ENCODE data around the gene MTHFR. TPM values are rescaled to one million over a fixed set of nuclear protein-coding genes. Genes with fewer than 3 reads are reported as not detected.

Gene MTHFR
- total RNA-seq, 1 donor from 2014 or later: 43.3 TPM

- Histone ChIP-seq H3K9ac (ENCODE audit: low read depth in 1 of 3, low read length in 3 of 3) (no peak within 1 kb of the TSS), H3K27ac (ENCODE audit: low read depth, low read length) (no peak within 1 kb of the TSS), H3K36me3 (ENCODE audit: control insufficient read depth in 3 of 3, insufficient read depth in 3 of 3, low read length in 3 of 3) (no peaks in the 10 kb centered on the region), H3K27me3 (ENCODE audit: control insufficient read depth in 3 of 3, insufficient read depth in 3 of 3, low read length in 3 of 3) (peaks cover 15 to 26% (median 24%) of the 10 kb centered on the region in 3 donors), H3K9me3 (ENCODE audit: control insufficient read depth in 3 of 3, low read length in 3 of 3) (no peaks in the 10 kb centered on the region), H3K4me1 (ENCODE audit: control insufficient read depth in 3 of 3, insufficient read depth in 3 of 3, low read length in 3 of 3) (peaks cover 0 to 4% (median 3%) of the 10 kb centered on the region in 3 donors), H3K4me3 (ENCODE audit: low read length in 3 of 3) (no peak within 1 kb of the TSS)
Observed at GRCh38 chr1:11761988-11762406, 43.8 kb downstream of the MTHFR start, which contains the start of gene C1orf167. TSS of gene C1orf167 (plus strand) at chr1:11762193. CDS start at chr1:11764401, 2,208 bp downstream.

GRCh38 chr1:11761285-11761684 is 44.5 kb downstream of the MTHFR start:
- peaks cover 15 to 26% (median 24%) of the 10 kb centered on the region in 3 donors for H3K27me3 ChIP-seq (ENCODE audit: control insufficient read depth in 3 of 3, insufficient read depth in 3 of 3, low read length in 3 of 3)
- H3K9me3 ChIP-seq (ENCODE audit: control insufficient read depth in 3 of 3, low read length in 3 of 3): no peaks in the 10 kb centered on the region
- no peaks in the 10 kb centered on the region for H3K36me3 ChIP-seq (ENCODE audit: control insufficient read depth in 3 of 3, insufficient read depth in 3 of 3, low read length in 3 of 3)
- H3K4me3 ChIP-seq (ENCODE audit: low read length in 3 of 3): no peak overlapping the region
- peaks cover 0 to 4% (median 3%) of the 10 kb centered on the region in 3 donors for H3K4me1 ChIP-seq (ENCODE audit: control insufficient read depth in 3 of 3, insufficient read depth in 3 of 3, low read length in 3 of 3)
- H3K9ac ChIP-seq (ENCODE audit: low read depth in 1 of 3, low read length in 3 of 3): no peak overlapping the region
- no peak overlapping the region for H3K27ac ChIP-seq (ENCODE audit: low read depth, low read length)

- Histone ChIP-seq H3K4me3 (ENCODE audit: low read length in 3 of 3) (no peak overlapping the region), H3K4me1 (ENCODE audit: control insufficient read depth in 3 of 3, insufficient read depth in 3 of 3, low read length in 3 of 3) (peaks cover 0 to 4% (median 3%) of the 10 kb centered on the region in 3 donors), H3K9me3 (ENCODE audit: control insufficient read depth in 3 of 3, low read length in 3 of 3) (no peaks in the 10 kb centered on the region), H3K9ac (ENCODE audit: low read depth in 1 of 3, low read length in 3 of 3) (no peak overlapping the region), H3K36me3 (ENCODE audit: control insufficient read depth in 3 of 3, insufficient read depth in 3 of 3, low read length in 3 of 3) (no peaks in the 10 kb centered on the region), H3K27me3 (ENCODE audit: control insufficient read depth in 3 of 3, insufficient read depth in 3 of 3, low read length in 3 of 3) (peaks cover 15 to 26% (median 24%) of the 10 kb centered on the region in 3 donors), H3K27ac (ENCODE audit: low read depth, low read length) (no peak overlapping the region)
Observed at GRCh38 chr1:11759791-11760190, 46.0 kb downstream of the MTHFR start.

GRCh38 chr1:11757047-11757446 is 48.7 kb downstream of the MTHFR start:
- Histone ChIP-seq H3K9ac (ENCODE audit: low read depth in 1 of 3, low read length in 3 of 3) (no peak overlapping the region), H3K27ac (ENCODE audit: low read depth, low read length) (no peak overlapping the region), H3K9me3 (ENCODE audit: control insufficient read depth in 3 of 3, low read length in 3 of 3) (no peaks in the 10 kb centered on the region), H3K27me3 (ENCODE audit: control insufficient read depth in 3 of 3, insufficient read depth in 3 of 3, low read length in 3 of 3) (peaks cover 10 to 18% (median 13%) of the 10 kb centered on the region in 3 donors), H3K4me3 (ENCODE audit: low read length in 3 of 3) (no peak overlapping the region), H3K4me1 (ENCODE audit: control insufficient read depth in 3 of 3, insufficient read depth in 3 of 3, low read length in 3 of 3) (peaks cover 0 to 4% (median under 1%) of the 10 kb centered on the region in 3 donors), H3K36me3 (ENCODE audit: control insufficient read depth in 3 of 3, insufficient read depth in 3 of 3, low read length in 3 of 3) (no peaks in the 10 kb centered on the region)

GRCh38 chr1:11753555-11754208 is 52.1 kb downstream of the MTHFR start:
- Histone ChIP-seq H3K36me3 (ENCODE audit: control insufficient read depth in 3 of 3, insufficient read depth in 3 of 3, low read length in 3 of 3) (peaks cover 14 to 19% (median 16%) of the 10 kb centered on the region in 3 donors), H3K9ac (ENCODE audit: low read depth in 1 of 3, low read length in 3 of 3) (no peak overlapping the region), H3K9me3 (ENCODE audit: control insufficient read depth in 3 of 3, low read length in 3 of 3) (no peaks in the 10 kb centered on the region), H3K27me3 (ENCODE audit: control insufficient read depth in 3 of 3, insufficient read depth in 3 of 3, low read length in 3 of 3) (no peaks in the 10 kb centered on the region), H3K27ac (ENCODE audit: low read depth, low read length) (no peak overlapping the region), H3K4me1 (ENCODE audit: control insufficient read depth in 3 of 3, insufficient read depth in 3 of 3, low read length in 3 of 3) (no peaks in the 10 kb centered on the region), H3K4me3 (ENCODE audit: low read length in 3 of 3) (no peak overlapping the region)

GRCh38 chr1:11752359-11753088 is 53.2 kb downstream of the MTHFR start:
- Histone ChIP-seq H3K9ac (ENCODE audit: low read depth in 1 of 3, low read length in 3 of 3) (no peak overlapping the region), H3K27me3 (ENCODE audit: control insufficient read depth in 3 of 3, insufficient read depth in 3 of 3, low read length in 3 of 3) (no peaks in the 10 kb centered on the region), H3K4me1 (ENCODE audit: control insufficient read depth in 3 of 3, insufficient read depth in 3 of 3, low read length in 3 of 3) (no peaks in the 10 kb centered on the region), H3K27ac (ENCODE audit: low read depth, low read length) (no peak overlapping the region), H3K9me3 (ENCODE audit: control insufficient read depth in 3 of 3, low read length in 3 of 3) (no peaks in the 10 kb centered on the region), H3K36me3 (ENCODE audit: control insufficient read depth in 3 of 3, insufficient read depth in 3 of 3, low read length in 3 of 3) (peaks cover 21 to 27% (median 26%) of the 10 kb centered on the region in 3 donors), H3K4me3 (ENCODE audit: low read length in 3 of 3) (no peak overlapping the region)

- Histone ChIP-seq H3K4me3 (ENCODE audit: low read length in 3 of 3) (no peak overlapping the region), H3K27ac (ENCODE audit: low read depth, low read length) (no peak overlapping the region), H3K4me1 (ENCODE audit: control insufficient read depth in 3 of 3, insufficient read depth in 3 of 3, low read length in 3 of 3) (no peaks in the 10 kb centered on the region), H3K27me3 (ENCODE audit: control insufficient read depth in 3 of 3, insufficient read depth in 3 of 3, low read length in 3 of 3) (no peaks in the 10 kb centered on the region), H3K36me3 (ENCODE audit: control insufficient read depth in 3 of 3, insufficient read depth in 3 of 3, low read length in 3 of 3) (peaks cover 25 to 38% (median 30%) of the 10 kb centered on the region in 3 donors), H3K9ac (ENCODE audit: low read depth in 1 of 3, low read length in 3 of 3) (no peak overlapping the region), H3K9me3 (ENCODE audit: control insufficient read depth in 3 of 3, low read length in 3 of 3) (no peaks in the 10 kb centered on the region)
Observed at GRCh38 chr1:11751087-11751486, 54.7 kb downstream of the MTHFR start.

- H3K27ac ChIP-seq (ENCODE audit: low read depth, low read length): no peak overlapping the region
- H3K27me3 ChIP-seq (ENCODE audit: control insufficient read depth in 3 of 3, insufficient read depth in 3 of 3, low read length in 3 of 3): no peaks in the 10 kb centered on the region
- H3K36me3 ChIP-seq (ENCODE audit: control insufficient read depth in 3 of 3, insufficient read depth in 3 of 3, low read length in 3 of 3): peaks cover 30 to 46% (median 38%) of the 10 kb centered on the region in 3 donors
- H3K4me1 ChIP-seq (ENCODE audit: control insufficient read depth in 3 of 3, insufficient read depth in 3 of 3, low read length in 3 of 3): peaks cover 0 to 2% (median 0%) of the 10 kb centered on the region in 3 donors
- H3K4me3 ChIP-seq (ENCODE audit: low read length in 3 of 3): no peak overlapping the region
- H3K9ac ChIP-seq (ENCODE audit: low read depth in 1 of 3, low read length in 3 of 3): no peak overlapping the region
- no peaks in the 10 kb centered on the region for H3K9me3 ChIP-seq (ENCODE audit: control insufficient read depth in 3 of 3, low read length in 3 of 3)
Observed at GRCh38 chr1:11749996-11750395, 55.8 kb downstream of the MTHFR start.

GRCh38 chr1:11749203-11749689 is 56.5 kb downstream of the MTHFR start:
- Histone ChIP-seq H3K9me3 (ENCODE audit: control insufficient read depth in 3 of 3, low read length in 3 of 3) (no peaks in the 10 kb centered on the region), H3K27ac (ENCODE audit: low read depth, low read length) (no peak overlapping the region), H3K36me3 (ENCODE audit: control insufficient read depth in 3 of 3, insufficient read depth in 3 of 3, low read length in 3 of 3) (peaks cover 30 to 46% (median 38%) of the 10 kb centered on the region in 3 donors), H3K4me1 (ENCODE audit: control insufficient read depth in 3 of 3, insufficient read depth in 3 of 3, low read length in 3 of 3) (peaks cover 0 to 2% (median 0%) of the 10 kb centered on the region in 3 donors), H3K4me3 (ENCODE audit: low read length in 3 of 3) (no peak overlapping the region), H3K9ac (ENCODE audit: low read depth in 1 of 3, low read length in 3 of 3) (no peak overlapping the region), H3K27me3 (ENCODE audit: control insufficient read depth in 3 of 3, insufficient read depth in 3 of 3, low read length in 3 of 3) (no peaks in the 10 kb centered on the region)

Data from skeletal muscle tissue (tissue), 4 donors.